ENCODE results near the gene SLC39A10.

- TF ChIP-seq CTCF (IDR thresholded peaks at IDR 0.05) (no peak), ETV6 (CRISPR knock-in tag; IDR thresholded peaks at IDR 0.05) (no peak), NFYB (CRISPR knock-in tag; conservative IDR thresholded peaks at IDR 0.05; ENCODE audit: low read depth) (no peak), CREB1 (CRISPR knock-in tag; IDR thresholded peaks at IDR 0.05) (no peak), USF1 (CRISPR knock-in tag; IDR thresholded peaks at IDR 0.05) (no peak), ZNF232 (CRISPR knock-in tag; IDR thresholded peaks at IDR 0.05) (no peak), SP1 (CRISPR knock-in tag; conservative IDR thresholded peaks at IDR 0.05) (no peak), ZNF121 (CRISPR knock-in tag; IDR thresholded peaks at IDR 0.05) (no peak), ELF4 (CRISPR knock-in tag; IDR thresholded peaks at IDR 0.05; ENCODE audit: low read depth) (no peak), ZNF138 (CRISPR knock-in tag; conservative IDR thresholded peaks at IDR 0.05) (no peak), MAX (CRISPR knock-in tag; IDR thresholded peaks at IDR 0.05) (no peak), CDX4 (CRISPR knock-in tag; IDR thresholded peaks at IDR 0.05; ENCODE audit: borderline replicate concordance) (no peak), NR1H2 (CRISPR knock-in tag; IDR thresholded peaks at IDR 0.05) (no peak)
Observed at GRCh38 chr2:195696012-195696411, 39.0 kb downstream of the SLC39A10 start.
